Panc1 (cell line): Measurements from ENCODE around the gene OPA3.

Source experiments
- CTCF ChIP-seq: fragments of 450-650 bp; IDR thresholded peaks from 2 replicates; pipeline ENCODE4 v1.5.1; 2017; ENCODE audit warnings: mild to moderate bottlenecking
- POLR2AphosphoS5 ChIP-seq: IDR thresholded peaks from 2 replicates; pipeline ENCODE4 v1.6.1; 2012; ENCODE audit warnings: mild to moderate bottlenecking, low read depth, low read length, moderate library complexity
- TCF7L2 ChIP-seq: IDR thresholded peaks from 2 replicates; pipeline ENCODE4 v1.6.1; 2011; ENCODE audit warnings: mild to moderate bottlenecking, low read depth, low read length, inconsistent platforms

- no peak for TF ChIP-seq CTCF
- TF ChIP-seq POLR2AphosphoS5 = no peak
- no peak for TF ChIP-seq TCF7L2
Observed at GRCh38 chr19:45615795-45616703, 31.4 kb upstream of the OPA3 start.
